LoVo (cell line): ENCODE results near the gene OSBPL1A.

Experiments used
- DNase-seq: peaks from one replicate; pipeline ENCODE4 v3.0.0-alpha.2; 2016; ENCODE audit warnings: low spot score

Gene OSBPL1A

GRCh38 chr18:24267878-24268277 is 129.7 kb downstream of the OSBPL1A start:
- no peak for DNase-seq

DNA sequence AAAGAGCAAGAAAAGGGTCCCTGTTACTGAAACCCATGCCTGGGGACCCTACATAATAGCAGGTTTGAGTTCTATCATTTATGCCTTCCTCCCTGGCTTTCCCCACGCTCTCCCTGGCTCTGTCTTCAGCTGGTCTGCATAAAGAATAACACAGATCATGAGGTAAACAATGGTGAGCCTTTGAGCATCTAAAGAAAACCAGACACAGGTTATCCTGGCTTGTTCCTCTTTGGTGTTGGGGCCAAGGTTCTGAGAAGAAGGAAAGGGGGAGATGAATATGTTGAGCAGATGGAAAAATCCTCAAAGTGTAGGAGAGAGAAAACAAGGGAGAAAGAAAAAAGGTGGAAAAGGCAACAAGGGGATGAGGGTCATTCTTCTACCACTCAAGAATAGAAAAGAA is 131.5 kb downstream of the OSBPL1A start:
- DNase-seq = no peak

DNA sequence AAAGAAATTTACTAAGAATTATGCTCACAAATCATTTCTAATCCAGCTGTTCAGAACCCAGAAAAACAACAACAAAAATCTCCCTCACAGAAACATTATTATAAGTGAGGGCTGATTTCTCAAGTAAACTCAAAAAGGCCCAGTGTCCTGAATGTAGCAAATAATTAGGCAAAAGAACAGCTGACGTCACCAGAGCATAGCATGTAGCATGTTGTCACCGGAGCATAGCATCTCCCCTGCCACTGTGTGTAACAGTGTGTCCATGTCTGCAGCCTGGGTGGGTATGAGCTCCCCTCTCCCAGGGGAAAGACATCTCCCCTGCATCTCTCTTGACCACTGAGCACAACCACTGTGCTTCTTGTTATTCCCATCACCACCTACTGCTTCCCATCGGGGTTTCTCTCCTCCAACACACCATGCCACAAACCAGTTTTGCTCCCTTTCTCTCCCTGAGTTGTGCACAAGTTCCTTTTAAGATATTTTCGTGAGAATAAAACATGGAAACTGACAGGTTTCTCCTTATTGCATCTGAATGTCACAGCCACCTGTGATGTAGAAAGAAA is 132.0 kb downstream of the OSBPL1A start:
- no peak for DNase-seq

GRCh38 chr18:24263050-24263449 is 134.6 kb downstream of the OSBPL1A start:
- DNase-seq = no peak

DNA sequence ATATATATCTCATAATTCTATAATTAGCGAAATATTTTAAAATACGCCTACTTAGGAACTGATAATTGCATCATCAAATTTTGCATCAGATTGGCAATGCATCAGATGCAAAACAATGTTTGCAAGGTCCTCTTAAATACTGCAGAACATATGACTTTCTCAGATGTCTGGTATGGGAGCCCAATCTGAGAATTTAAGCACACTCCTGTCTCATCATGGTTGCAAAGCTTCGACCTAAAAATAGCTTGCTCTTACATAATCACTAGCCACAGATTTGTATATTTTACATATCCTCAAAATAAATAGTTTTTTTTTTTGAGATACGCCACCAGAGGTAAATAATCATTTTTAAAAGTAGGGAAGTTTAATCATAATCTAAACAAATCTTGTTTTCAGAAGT is 135.5 kb downstream of the OSBPL1A start:
- no peak for DNase-seq

- no peak for DNase-seq
Measured at GRCh38 chr18:24259869-24260641, 137.6 kb downstream of the OSBPL1A start.

- no peak for DNase-seq
Measured at GRCh38 chr18:24254071-24254470, 143.6 kb downstream of the OSBPL1A start.

GRCh38 chr18:24249716-24250115 is 147.9 kb downstream of the OSBPL1A start:
- no peak for DNase-seq

- no peak for DNase-seq
Measured at GRCh38 chr18:24248359-24248758, 149.3 kb downstream of the OSBPL1A start.

GRCh38 chr18:24246143-24246542 is 151.5 kb downstream of the OSBPL1A start:
- DNase-seq = no peak

DNA sequence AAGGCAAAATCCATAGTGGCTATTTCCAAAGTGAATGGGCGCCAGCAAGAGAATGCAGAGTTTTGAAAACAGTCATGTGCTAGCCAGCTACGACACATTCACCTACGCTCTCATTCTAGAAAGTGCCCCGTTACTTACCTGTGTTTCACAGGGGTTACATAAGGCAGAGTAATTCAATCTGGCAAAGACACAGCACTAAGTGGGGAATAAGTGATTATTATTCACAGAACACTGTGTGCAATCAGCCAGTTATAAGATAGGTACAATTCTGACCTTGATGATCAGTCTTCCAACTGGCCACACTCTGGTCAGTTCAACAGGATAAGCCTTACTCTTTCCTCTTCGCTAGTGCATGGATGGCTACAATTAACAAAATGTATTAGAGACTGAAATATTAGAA is 152.9 kb downstream of the OSBPL1A start:
- DNase-seq = no peak

DNA sequence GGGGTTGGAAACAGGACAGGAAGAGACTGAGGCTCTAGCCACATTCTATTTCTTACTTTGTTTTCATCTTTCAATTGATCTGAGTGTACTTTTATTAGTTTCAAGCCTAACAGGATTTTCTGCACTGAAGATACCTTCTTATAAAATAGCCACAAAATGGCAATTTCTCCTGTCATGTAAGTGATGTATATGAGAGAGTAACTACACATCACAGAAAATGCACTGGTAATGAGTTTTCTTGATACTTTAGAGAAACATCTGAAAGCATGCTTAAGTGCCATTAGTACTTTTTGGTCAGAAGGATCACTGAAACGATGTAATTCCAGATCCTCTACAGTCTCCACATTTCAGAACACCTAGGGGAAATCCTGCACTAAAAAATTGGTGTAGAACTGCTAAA is 153.9 kb downstream of the OSBPL1A start:
- DNase-seq = no peak

DNA sequence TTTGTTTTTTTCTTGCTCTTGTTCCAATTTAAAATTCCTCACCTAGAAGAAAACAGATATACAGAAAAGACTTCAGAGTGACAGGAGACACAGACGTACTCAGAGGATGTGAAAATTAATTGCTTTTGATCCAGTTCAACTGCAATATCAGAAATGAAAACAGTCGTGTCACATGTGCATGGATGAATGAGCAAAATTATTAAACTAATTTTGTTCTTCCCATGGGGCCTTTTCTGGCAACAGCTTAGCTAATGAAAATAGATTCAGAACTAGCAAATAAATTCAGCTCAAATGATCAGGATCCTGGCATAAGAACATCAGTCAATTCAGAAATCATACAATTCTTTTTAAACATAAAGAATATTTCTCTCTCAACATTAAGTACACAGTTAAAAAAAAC is 158.3 kb downstream of the OSBPL1A start:
- no peak for DNase-seq

DNA sequence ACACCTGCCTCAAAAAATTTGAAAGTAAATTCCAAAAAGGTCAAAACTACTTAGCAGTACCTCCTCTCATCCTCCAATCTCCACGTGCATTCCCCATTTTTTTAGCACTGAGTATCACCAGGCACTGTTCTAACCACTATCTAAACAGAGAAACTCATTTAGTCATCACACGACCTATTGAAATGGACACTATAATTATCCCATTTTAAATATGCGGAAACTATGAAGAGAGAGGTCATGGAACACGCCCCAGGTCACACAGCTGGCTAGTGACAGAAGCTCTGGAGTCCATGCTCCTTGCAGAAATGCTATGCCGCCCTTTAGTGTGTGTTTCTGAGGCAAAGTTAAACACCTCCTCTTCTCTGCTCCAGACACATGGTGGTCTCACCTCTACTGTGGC is 159.2 kb downstream of the OSBPL1A start:
- no peak for DNase-seq

- DNase-seq = no peak
Measured at GRCh38 chr18:24234850-24235418, 162.7 kb downstream of the OSBPL1A start.

DNA sequence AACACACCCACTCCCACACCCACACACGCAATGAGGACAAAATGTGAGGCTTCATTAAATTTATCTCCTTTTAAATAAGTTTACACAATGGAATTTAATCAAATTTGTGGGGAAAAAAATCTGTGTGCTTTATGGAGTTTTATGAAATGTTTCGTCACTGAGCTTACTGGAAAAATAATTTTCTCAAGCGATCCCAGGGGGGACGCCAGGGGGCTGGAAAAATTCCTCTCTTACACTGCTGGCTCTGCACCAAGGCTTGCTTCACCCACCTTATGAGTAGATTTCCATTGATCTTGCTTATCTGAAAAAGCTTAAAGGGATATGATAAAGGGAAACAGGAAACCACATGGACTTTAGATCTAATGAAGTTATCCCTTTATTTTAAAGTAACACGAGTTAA is 163.3 kb downstream of the OSBPL1A start:
- no peak for DNase-seq

DNA sequence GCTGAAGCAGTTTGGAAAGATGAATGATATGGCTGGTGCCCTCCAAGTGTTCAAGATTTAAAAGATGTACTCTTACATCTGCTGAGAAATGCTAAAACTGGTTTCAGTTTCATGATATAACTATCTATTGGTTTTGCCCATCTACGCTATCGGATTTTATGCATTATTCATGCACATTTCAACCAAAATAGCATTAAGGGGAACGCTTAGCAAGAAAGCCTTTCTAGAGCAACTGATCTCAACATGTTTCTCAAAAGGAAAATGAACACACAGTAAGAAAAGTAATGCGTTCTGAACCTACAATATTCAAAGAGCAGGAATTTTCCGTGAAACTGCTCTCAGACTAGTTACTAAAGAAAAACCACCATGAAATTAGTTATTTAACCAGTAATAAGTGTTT is 164.8 kb downstream of the OSBPL1A start:
- DNase-seq = no peak

- no peak for DNase-seq
Measured at GRCh38 chr18:24231773-24232735, 165.6 kb downstream of the OSBPL1A start.

DNA sequence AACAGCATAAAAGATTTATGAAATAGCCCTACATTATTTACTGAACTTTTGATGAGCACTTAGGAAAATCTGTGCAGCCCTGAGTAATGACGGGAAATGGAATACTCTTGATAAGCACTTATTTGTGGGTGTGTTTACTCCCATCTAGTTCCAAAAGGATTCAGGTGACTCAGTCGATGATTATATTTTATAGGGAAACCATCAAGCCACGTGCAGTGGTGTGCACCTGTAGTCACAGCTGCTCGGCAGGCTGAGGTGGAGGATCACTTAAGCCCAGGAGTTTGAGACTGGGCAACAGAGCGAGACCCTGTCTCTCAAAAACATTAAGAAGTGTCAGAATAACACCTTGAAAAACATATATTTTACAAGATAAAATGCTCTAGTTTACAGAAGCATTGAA is 166.9 kb downstream of the OSBPL1A start:
- DNase-seq = no peak

GRCh38 chr18:24228667-24229041 is 169.0 kb downstream of the OSBPL1A start:
- no peak for DNase-seq

DNA sequence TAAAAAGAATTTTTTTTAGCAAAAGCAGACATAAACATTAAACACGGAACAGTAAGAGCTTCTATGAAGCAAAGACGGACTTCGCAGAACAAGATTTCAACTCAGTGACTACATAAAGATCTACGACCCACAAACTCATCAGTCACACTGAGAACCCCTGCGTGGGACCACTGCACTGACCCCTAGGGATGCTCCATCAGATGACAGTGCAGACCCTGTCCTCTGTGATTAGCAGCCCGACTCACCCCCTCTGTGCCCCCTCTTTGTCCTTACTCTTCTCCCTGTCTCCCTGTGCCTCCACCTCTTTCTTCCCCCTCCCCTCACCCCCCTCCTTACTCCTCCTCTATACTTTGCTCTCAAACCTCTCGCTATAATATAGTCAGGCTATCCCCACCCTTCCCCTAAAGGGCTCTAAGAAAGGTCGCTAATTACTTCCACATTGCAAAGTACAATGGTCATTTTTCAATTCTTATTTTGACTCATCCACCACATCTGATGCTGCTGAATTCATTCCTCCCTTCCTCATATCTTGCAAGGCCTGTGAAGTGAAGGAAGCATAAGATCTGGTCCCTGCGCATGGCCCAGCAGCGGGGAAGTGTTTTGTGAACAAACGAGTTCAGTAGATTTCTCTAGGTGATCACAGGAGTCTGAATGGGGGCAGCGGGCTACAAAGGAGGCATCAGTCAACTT is 169.5 kb downstream of the OSBPL1A start:
- DNase-seq = no peak

DNA sequence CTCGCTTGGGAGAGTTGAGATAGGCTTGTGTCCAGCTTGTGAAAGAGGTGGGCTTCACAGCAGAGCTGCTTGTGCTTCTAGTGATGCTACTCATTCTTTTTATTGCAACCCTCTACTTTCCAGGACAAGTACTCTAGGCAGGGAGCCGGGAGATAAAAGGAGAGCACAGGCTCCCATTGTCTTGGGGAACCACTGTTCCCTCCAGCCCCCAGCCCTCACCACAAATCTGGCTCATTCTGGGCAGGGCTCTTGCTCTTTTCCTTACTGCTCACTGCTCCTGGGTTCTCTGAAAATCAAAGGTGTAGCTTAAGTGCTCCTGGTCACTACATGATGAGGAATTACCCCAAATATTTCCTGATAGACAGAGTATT is 177.3 kb downstream of the OSBPL1A start:
- DNase-seq = no peak
